Esophagus squamous epithelium (tissue), 5 donors: ENCODE data around the gene DCP1B. TPM values are rescaled to one million over a fixed set of nuclear protein-coding genes. Genes with fewer than 3 reads are reported as not detected.

Experiments
- DNase-seq: peaks from one replicate; lab custom pipeline; 2025; lab: John Stamatoyannopoulos, UW
- H3K27ac ChIP-seq, 4 donors: fragments of 200-600 bp; sonication (generic); one replicate each; pipeline ENCODE4 v1.5.1; 2016 to 2019; ENCODE audit warnings: mild to moderate bottlenecking in 1 of 4
- H3K27me3 ChIP-seq, 4 donors: fragments of 200-600 bp; sonication (generic); 1 replicate in 3 of 4; 2 replicates in 1 of 4; pipeline versions ENCODE4 v1.5.1 to v1.6.0; 2017 to 2021; ENCODE audit warnings: antibody characterized with exemption in 1 of 4
- H3K36me3 ChIP-seq, 3 donors: fragments of 200-600 bp; sonication (generic); one replicate each; pipeline ENCODE4 v1.5.1; 2016 to 2019
- H3K4me1 ChIP-seq, 3 donors: fragments of 200-600 bp; sonication (generic); one replicate each; pipeline ENCODE4 v1.5.1; 2017 to 2019
- H3K4me3 ChIP-seq, 4 donors: fragments of 200-600 bp; sonication (generic); 1 replicate in 3 of 4; 2 replicates in 1 of 4; pipeline ENCODE4 v1.5.1; 2016 to 2019; ENCODE audit warnings: mild to moderate bottlenecking in 2 of 4, moderate library complexity in 1 of 4
- H3K9me3 ChIP-seq, 3 donors: fragments of 200-600 bp; sonication (generic); one replicate each; pipeline ENCODE4 v1.5.1; 2016 to 2019
- CTCF ChIP-seq, 6 experiments: fragments of 450-650 bp in 4 of 6; fragments of 200-600 bp in 2 of 6; sonication (generic) in 2 of 6; IDR thresholded peaks; one replicate each; pipeline ENCODE4 v1.5.1; 2016 to 2019; ENCODE audit warnings: antibody characterized with exemption in 6 of 6, mild to moderate bottlenecking in 4 of 6, moderate library complexity in 4 of 6
- POLR2A ChIP-seq, 4 donors: fragments of 450-650 bp; IDR thresholded peaks; one replicate each; pipeline ENCODE4 v1.6.1; 2017; ENCODE audit warnings: antibody characterized with exemption in 4 of 4, mild to moderate bottlenecking in 4 of 4, moderate library complexity in 3 of 4
- WGBS, 2 donors: methylation state at CpG; one replicate each; pipeline ENCODE4 v1.1.5; 2018; 5-methylcytosine and 5-hydroxymethylcytosine counted together
- intact Hi-C: fragments of 100-400 bp; cut with DNase I; formaldehyde crosslinking; loops from one replicate; pipeline ENCODE4 v1.15.0; 2022
- total RNA-seq, 4 donors: library from RNA; depleted of rRNA; stranded (reverse); fragments of >200 nt; gene quantifications; one replicate each; pipeline ENCODE4 v1.1.0, GENCODE V29; 2016
- donor health status: DM: yes; HTN: yes; CAD: no.

DCP1B gene
- total RNA-seq, 4 donors from 2014 or later, result 4.0 to 15.5 (median 10.8) TPM

- no peak overlapping the region for H3K27ac ChIP-seq
- DNase-seq, result no peak
- no peaks in the 10 kb centered on the region for H3K36me3 ChIP-seq
- WGBS, 2 donors, result 12% methylated on average over 16 of the region's 67 CpGs; no CpG with 5 or more reads in 1 of the 2 donors
- peaks cover 0 to 35% (median 0%) of the 10 kb centered on the region in 4 donors for H3K27me3 ChIP-seq
- peaks cover 0 to 24% (median 0%) of the 10 kb centered on the region in 3 donors for H3K9me3 ChIP-seq
- peaks cover 0 to 10% (median 6%) of the 10 kb centered on the region in 3 donors for H3K4me1 ChIP-seq
- peak overlapping the region in 3 of 4 donors; percentile 13 to 36 (median 23) for H3K4me3 ChIP-seq
- TF ChIP-seq POLR2A (IDR thresholded peaks at IDR 0.05), result no peak
- no peak for TF ChIP-seq CTCF (IDR thresholded peaks at IDR 0.05)
- intact Hi-C loops, result no loop called here
Measured at GRCh38 chr12:1907652-1908611, 96.3 kb downstream of the DCP1B start.

GRCh38 chr12:1906579-1906978, 97.7 kb downstream of the DCP1B start:
- 39 to 50% methylated on average over 3 of the region's 3 CpGs for WGBS, 2 donors
- no peak for DNase-seq

DNA sequence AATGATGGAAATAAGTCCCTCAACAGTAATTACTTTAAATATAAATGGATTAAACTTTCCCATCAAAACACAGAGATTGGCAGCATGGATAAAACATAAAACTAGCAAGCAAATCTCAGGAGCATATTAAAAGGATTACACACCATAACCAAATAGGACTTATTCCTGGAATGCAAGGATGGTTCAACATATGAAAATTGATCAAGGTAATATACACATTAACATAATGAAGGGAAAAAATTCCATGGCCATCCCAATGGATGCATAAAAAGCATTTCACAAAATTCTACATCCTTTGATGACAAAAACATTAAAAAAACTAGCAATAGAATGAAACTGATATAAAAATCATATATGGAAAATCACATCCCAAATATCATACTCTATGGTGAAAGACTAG, 99.4 kb downstream of the DCP1B start:
- TF ChIP-seq CTCF (IDR thresholded peaks at IDR 0.05) (no peak), POLR2A (IDR thresholded peaks at IDR 0.05) (no peak)
- Histone ChIP-seq H3K36me3 (no peaks in the 10 kb centered on the region), H3K27ac (no peak overlapping the region), H3K4me1 (peaks cover 0 to 10% (median 6%) of the 10 kb centered on the region in 3 donors), H3K4me3 (no peak overlapping the region), H3K9me3 (peaks cover 0 to 33% (median 0%) of the 10 kb centered on the region in 3 donors), H3K27me3 (peaks cover 0 to 26% (median 0%) of the 10 kb centered on the region in 4 donors)
- DNase-seq, result no peak
- intact Hi-C loops, result no loop called here

More at GRCh38 chr12:1906579-1906978, 97.7 kb downstream of the DCP1B start:
- peaks cover 0 to 33% (median 0%) of the 10 kb centered on the region in 3 donors for H3K9me3 ChIP-seq
- peaks cover 0 to 31% (median 0%) of the 10 kb centered on the region in 4 donors for H3K27me3 ChIP-seq
- H3K4me3 ChIP-seq, result no peak overlapping the region
- TF ChIP-seq CTCF (IDR thresholded peaks at IDR 0.05) (no peak), POLR2A (IDR thresholded peaks at IDR 0.05) (no peak)
- H3K36me3 ChIP-seq, result no peaks in the 10 kb centered on the region
- intact Hi-C loops, result no loop called here
- peaks cover 0 to 10% (median 6%) of the 10 kb centered on the region in 3 donors for H3K4me1 ChIP-seq
- H3K27ac ChIP-seq, result no peak overlapping the region

DNA sequence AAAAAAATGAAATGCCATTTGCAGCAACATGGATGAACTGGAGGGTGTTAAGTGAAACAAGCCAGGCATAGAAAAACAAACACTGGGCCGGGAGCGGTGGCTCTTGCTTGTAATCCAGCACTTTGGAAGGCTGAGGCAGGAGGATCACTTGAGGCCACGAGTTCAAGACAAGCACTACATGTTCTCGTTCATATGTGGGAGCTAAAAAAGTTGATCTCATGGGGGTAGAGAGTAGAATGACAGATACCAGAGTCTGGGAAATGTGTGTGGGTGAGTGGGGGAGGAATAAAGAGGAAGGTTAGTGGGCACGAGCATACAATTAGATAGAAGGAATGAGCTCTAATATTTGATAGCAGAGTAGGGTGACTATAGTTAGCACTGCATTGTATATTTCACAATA, 107.3 kb downstream of the DCP1B start:
- no peak for DNase-seq
- 62 to 63% methylated on average over 5 of the region's 5 CpGs for WGBS, 2 donors
- Histone ChIP-seq H3K4me3 (no peak overlapping the region), H3K27me3 (peaks cover 0 to 14% (median 0%) of the 10 kb centered on the region in 4 donors), H3K36me3 (no peaks in the 10 kb centered on the region), H3K27ac (no peak overlapping the region), H3K4me1 (no peaks in the 10 kb centered on the region), H3K9me3 (peaks cover 0 to 5% (median 0%) of the 10 kb centered on the region in 3 donors)
- TF ChIP-seq CTCF (IDR thresholded peaks at IDR 0.05), result no peak
- no peak for TF ChIP-seq POLR2A (IDR thresholded peaks at IDR 0.05)
- intact Hi-C loops, result no loop called here

Other genes with a start within 250 kb of the DCP1B start
- not detected for gene LRTM2, start 183.9 kb downstream of the DCP1B start, total RNA-seq
- 1 to 10 TPM in 2 of 4 donors, under 1 TPM in 2; 0.27 to 3.1 (median 0.92) TPM for gene CACNA2D4, start 85.8 kb downstream of the DCP1B start, total RNA-seq
- 10 to 100 TPM in 1 of 4 donors, 1 to 10 TPM in 3; 1.5 to 13.5 (median 2.1) TPM for gene CACNA1C, start 48.5 kb upstream of the DCP1B start, total RNA-seq